ENCODE results near the gene WDFY4.

DNA sequence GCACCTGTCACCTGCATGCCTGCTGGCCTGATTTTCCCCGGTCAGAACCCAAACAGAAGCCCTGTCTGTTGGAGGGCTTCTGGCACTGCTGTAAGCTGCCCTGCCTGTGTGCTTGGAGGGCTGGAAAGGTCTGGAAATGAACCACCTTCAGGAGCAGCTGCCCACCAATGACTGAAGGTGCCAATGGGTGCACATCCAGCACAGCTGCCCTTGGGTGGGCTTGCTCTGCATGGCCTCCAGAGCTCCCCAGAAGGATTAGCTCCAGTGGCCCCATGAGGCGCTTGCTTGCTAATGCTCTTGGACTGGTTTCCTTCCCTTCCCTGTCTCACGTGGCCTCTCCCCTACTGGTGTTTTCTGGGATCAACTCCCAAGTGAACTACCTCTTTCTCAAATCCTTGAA is 43.2 kb downstream of the WDFY4 start:
- TF ChIP-seq, protein P1, sequence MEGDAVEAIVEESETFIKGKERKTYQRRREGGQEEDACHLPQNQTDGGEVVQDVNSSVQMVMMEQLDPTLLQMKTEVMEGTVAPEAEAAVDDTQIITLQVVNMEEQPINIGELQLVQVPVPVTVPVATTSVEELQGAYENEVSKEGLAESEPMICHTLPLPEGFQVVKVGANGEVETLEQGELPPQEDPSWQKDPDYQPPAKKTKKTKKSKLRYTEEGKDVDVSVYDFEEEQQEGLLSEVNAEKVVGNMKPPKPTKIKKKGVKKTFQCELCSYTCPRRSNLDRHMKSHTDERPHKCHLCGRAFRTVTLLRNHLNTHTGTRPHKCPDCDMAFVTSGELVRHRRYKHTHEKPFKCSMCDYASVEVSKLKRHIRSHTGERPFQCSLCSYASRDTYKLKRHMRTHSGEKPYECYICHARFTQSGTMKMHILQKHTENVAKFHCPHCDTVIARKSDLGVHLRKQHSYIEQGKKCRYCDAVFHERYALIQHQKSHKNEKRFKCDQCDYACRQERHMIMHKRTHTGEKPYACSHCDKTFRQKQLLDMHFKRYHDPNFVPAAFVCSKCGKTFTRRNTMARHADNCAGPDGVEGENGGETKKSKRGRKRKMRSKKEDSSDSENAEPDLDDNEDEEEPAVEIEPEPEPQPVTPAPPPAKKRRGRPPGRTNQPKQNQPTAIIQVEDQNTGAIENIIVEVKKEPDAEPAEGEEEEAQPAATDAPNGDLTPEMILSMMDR (IDR thresholded peaks at IDR 0.05; ENCODE audit: poor library complexity, severe bottlenecking), result no peak
- TF ChIP-seq MXI1 (conservative IDR thresholded peaks at IDR 0.05; ENCODE audit: poor library complexity, severe bottlenecking) (no peak), EZH2 (IDR thresholded peaks at IDR 0.05; ENCODE audit: borderline replicate concordance, insufficient read depth, low read length, poor library complexity, severe bottlenecking) (no peak)
